Hematopoietic multipotent progenitor cell treated with erythropoietin and hydrocortisone succinate and interleukin-3 and kit ligand, for 17 days (in vitro differentiated cells): ENCODE results near the gene RNASE8.
"Not testable (repeated sequence)": the region's sequence is repeated elsewhere in the genome, so short reads cannot be mapped to it uniquely, and the experiment has no call there.

Source experiments
- DNase-seq: peaks from one replicate; pipeline ENCODE4 v3.0.0-alpha.2; 2015; ENCODE audit warnings: low spot score

The RNASE8 gene

GRCh38 chr14:21030531-21030930 is 27.1 kb upstream of the RNASE8 start:
- DNase-seq: no peak

- no peak for DNase-seq
Observed at GRCh38 chr14:21032326-21033132, 25.1 kb upstream of the RNASE8 start.

GRCh38 chr14:21033133-21033698 is 24.4 kb upstream of the RNASE8 start:
- no peak for DNase-seq

GRCh38 chr14:21034707-21035106 is 22.9 kb upstream of the RNASE8 start, which contains the start of gene RNASE13:
Gene RNASE13, minus strand, starts transcription at chr14:21034807. Its CDS starts 519 bp downstream, at chr14:21034288.
- no peak for DNase-seq

DNA sequence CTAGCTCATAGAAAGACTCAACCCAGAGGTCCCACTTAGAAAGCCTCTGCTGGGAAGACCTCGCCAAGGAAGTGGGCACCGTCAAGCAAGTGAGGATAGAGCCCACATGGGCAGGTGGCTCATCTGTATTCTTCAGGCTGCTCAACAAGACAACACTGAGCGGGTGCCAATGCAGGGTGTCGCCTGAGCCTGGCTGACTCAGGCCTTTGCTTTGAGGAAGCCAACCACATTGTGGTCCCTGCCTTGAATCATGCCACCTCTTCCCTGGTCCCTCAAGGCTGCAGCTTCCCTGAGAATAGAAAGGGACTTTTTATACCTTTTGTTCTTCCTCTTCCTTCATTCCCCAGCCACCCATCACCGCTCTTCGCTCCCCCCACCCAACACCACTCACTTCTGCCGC is 20.9 kb upstream of the RNASE8 start:
- DNase-seq: no peak

DNA sequence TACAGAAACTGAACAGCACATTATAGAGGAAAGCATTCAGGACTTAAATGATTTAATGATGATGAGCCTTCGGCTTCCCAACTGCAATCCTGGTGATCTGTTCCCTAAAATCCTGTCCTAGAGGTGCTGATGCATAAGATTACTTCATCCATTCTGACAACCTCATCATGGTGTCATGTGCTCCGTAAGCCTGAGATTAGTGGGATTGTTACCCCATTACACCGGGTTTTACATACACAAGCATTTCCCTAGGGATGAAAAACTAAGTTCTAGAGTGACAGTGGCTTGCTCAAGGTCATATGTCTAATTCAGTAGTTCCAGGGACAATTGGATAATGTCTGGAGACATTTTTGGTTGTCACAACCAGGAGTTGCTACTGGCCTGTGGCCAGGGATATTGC is 20.5 kb upstream of the RNASE8 start:
- no peak for DNase-seq

- no peak for DNase-seq
Observed at GRCh38 chr14:21038441-21039422, 18.9 kb upstream of the RNASE8 start.

- no peak for DNase-seq
Observed at GRCh38 chr14:21039585-21040369, 17.8 kb upstream of the RNASE8 start.

GRCh38 chr14:21040370-21040925 is 17.2 kb upstream of the RNASE8 start:
- DNase-seq: no peak

- DNase-seq: not testable (repeated sequence)
Observed at GRCh38 chr14:21040941-21041340, 16.7 kb upstream of the RNASE8 start.

GRCh38 chr14:21041676-21042433 is 15.8 kb upstream of the RNASE8 start, which contains the start of gene RNASE7:
Gene RNASE7, plus strand, starts transcription at chr14:21042362. Its CDS starts 631 bp downstream, at chr14:21042993.
- DNase-seq: no peak

GRCh38 chr14:21042918-21043317 is 14.7 kb upstream of the RNASE8 start:
- DNase-seq: no peak

- no peak for DNase-seq
Observed at GRCh38 chr14:21043387-21043973, 14.1 kb upstream of the RNASE8 start.

DNA sequence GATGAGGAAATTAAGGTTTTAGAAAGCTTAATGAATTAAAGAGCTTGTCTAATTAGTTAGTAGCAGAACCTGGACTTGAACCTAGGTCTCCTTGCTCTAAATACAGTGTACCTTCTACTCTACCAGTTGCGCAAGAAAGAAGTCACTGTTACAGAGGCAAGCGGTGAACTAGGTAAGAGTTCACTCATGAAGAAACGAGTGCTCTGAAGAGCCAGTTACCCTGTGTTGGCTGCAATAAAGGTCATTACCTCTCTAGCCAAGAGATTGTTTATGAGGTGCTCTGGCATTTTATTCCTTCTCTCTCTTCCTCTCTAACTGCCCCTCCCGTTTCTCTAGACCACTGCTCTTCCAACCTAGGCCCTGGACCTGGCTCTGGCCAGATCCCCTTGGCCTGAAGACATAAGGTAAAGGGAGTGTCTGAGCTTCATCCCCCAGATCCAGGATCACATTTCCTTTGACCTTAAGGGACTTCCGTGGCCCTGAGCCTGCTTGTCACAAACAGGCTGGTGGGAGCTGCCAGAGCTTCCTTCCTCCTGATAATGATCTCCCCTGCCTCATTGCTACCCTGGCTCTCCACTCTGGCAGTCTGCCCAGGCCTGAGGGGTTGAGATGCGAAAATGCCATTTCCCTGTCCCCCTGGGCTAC is 13.5 kb upstream of the RNASE8 start:
- no peak for DNase-seq

DNA sequence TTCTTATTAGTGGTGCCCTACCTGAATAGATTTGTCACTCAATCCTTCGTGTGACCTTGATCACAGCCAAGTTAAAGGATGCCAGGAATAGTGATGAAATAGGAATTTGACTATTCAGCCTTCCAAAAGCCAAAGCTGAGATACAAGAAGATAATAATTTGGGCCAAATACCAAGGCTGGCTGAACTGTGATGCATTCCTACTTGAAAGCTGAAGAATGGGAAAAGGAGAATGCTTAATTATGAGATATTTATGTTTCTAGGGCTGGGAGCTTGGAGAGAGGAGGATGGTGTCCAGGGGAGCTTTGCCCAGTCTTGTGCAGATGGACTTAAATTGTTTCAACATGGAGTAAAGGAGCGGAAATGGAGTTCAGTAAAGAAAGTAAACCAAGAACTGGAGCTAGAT is 10.2 kb upstream of the RNASE8 start:
- no peak for DNase-seq

DNA sequence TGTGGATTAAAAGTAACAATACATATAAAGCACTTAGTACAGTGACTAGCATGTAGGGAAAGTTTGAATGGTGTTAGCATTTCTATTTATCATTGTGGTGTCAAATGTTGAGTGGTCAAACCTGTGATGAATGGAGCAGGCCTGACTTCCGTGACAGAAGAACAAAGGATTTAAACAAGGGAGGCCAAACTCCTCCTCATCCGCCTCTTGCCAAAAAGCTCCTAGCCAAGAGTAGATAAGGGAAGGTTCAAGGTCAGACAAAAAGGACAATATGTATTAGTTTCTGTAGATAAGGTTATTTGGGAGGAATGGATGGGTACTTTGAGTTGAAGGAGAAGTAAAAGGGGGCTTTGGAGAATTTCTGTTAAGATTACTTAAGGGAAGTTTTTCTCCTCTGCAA is 9.0 kb upstream of the RNASE8 start:
- DNase-seq: no peak

DNA sequence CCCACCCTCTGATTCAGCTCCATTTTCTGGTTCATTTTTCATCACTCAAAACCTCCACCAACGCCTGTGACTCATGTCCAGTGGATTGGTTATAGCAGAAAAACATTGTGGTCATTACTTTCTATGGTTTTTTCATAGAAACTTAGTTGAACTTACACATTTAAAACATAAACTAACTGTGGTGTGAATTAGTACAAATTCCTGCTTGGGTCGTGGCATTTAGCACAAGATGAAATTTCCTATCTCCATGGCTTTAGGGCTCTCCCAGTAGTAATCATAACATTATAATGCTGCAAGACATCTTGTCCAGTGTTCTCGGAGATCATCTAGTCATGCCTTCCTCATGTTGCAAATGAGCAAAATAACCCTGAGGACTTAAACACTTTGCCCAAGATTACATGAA is 8.3 kb upstream of the RNASE8 start:
- DNase-seq: no peak

- DNase-seq: no peak
Observed at GRCh38 chr14:21050597-21050996, 7.0 kb upstream of the RNASE8 start.
